Measurements from ENCODE around the gene SUV39H2. TPM values are rescaled to one million over a fixed set of nuclear protein-coding genes. Genes with fewer than 3 reads are reported as not detected.
"Not testable (repeated sequence)": the region's sequence is repeated elsewhere in the genome, so short reads cannot be mapped to it uniquely, and the experiment has no call there.

The SUV39H2 gene
- total RNA-seq, 1 donor from 2014 or later = 9.8 TPM

GRCh38 chr10:14873090-14873760 is 5.4 kb upstream of the SUV39H2 start:
- no peak for DNase-seq (ENCODE audit: extremely low read depth, low read depth, low spot score)

- DNase-seq (ENCODE audit: extremely low read depth, low read depth, low spot score) = no peak
Observed at GRCh38 chr10:14875941-14876340, 2.7 kb upstream of the SUV39H2 start.

- DNase-seq (ENCODE audit: extremely low read depth, low read depth, low spot score) = no peak
Observed at GRCh38 chr10:14876764-14877163, 1.9 kb upstream of the SUV39H2 start.

- DNase-seq (ENCODE audit: extremely low read depth, low read depth, low spot score) = no peak
Observed at GRCh38 chr10:14879124-14879927, 660 bp downstream of the SUV39H2 start.

GRCh38 chr10:14879928-14880193 is 1.2 kb downstream of the SUV39H2 start:
- DNase-seq (ENCODE audit: extremely low read depth, low read depth, low spot score) = no peak

GRCh38 chr10:14880229-14880628 is 1.6 kb downstream of the SUV39H2 start:
- no peak for DNase-seq (ENCODE audit: extremely low read depth, low read depth, low spot score)

- no peak for DNase-seq (ENCODE audit: extremely low read depth, low read depth, low spot score)
Observed at GRCh38 chr10:14884082-14884481, 5.4 kb downstream of the SUV39H2 start.

GRCh38 chr10:14889318-14889717 is 10.7 kb downstream of the SUV39H2 start:
- DNase-seq (ENCODE audit: extremely low read depth, low read depth, low spot score) = no peak

- no peak for DNase-seq (ENCODE audit: extremely low read depth, low read depth, low spot score)
Observed at GRCh38 chr10:14891151-14891550, 12.5 kb downstream of the SUV39H2 start.

GRCh38 chr10:14904316-14904732 is 25.7 kb downstream of the SUV39H2 start:
- DNase-seq (ENCODE audit: extremely low read depth, low read depth, low spot score) = peak; percentile 18

GRCh38 chr10:14904864-14905263 is 26.2 kb downstream of the SUV39H2 start:
- no peak for DNase-seq (ENCODE audit: extremely low read depth, low read depth, low spot score)

GRCh38 chr10:14905890-14906289 is 27.2 kb downstream of the SUV39H2 start:
- DNase-seq (ENCODE audit: extremely low read depth, low read depth, low spot score) = no peak

GRCh38 chr10:14906765-14907164 is 28.1 kb downstream of the SUV39H2 start:
- DNase-seq (ENCODE audit: extremely low read depth, low read depth, low spot score) = no peak

GRCh38 chr10:14907591-14907990 is 28.9 kb downstream of the SUV39H2 start:
- DNase-seq (ENCODE audit: extremely low read depth, low read depth, low spot score) = not testable (repeated sequence)

GRCh38 chr10:14909101-14909500 is 30.4 kb downstream of the SUV39H2 start:
- DNase-seq (ENCODE audit: extremely low read depth, low read depth, low spot score) = no peak

- no peak for DNase-seq (ENCODE audit: extremely low read depth, low read depth, low spot score)
Observed at GRCh38 chr10:14910953-14911352, 32.3 kb downstream of the SUV39H2 start.

GRCh38 chr10:14911801-14912200 is 33.1 kb downstream of the SUV39H2 start:
- DNase-seq (ENCODE audit: extremely low read depth, low read depth, low spot score) = no peak

GRCh38 chr10:14916600-14916999 is 37.9 kb downstream of the SUV39H2 start:
- DNase-seq (ENCODE audit: extremely low read depth, low read depth, low spot score) = no peak

- no peak for DNase-seq (ENCODE audit: extremely low read depth, low read depth, low spot score)
Observed at GRCh38 chr10:14917827-14918226, 39.2 kb downstream of the SUV39H2 start.

- no peak for DNase-seq (ENCODE audit: extremely low read depth, low read depth, low spot score)
Observed at GRCh38 chr10:14918964-14919363, 40.3 kb downstream of the SUV39H2 start.

- DNase-seq (ENCODE audit: extremely low read depth, low read depth, low spot score) = no peak
Observed at GRCh38 chr10:14924013-14924412, 45.3 kb downstream of the SUV39H2 start.

GRCh38 chr10:14925268-14925667 is 46.6 kb downstream of the SUV39H2 start:
- DNase-seq (ENCODE audit: extremely low read depth, low read depth, low spot score) = no peak

Measured in glomerular endothelial cell (primary cell).